Forelimb muscle (tissue), 1 donor: ENCODE results near the gene CDK12. TPM values are rescaled to one million over a fixed set of nuclear protein-coding genes. Genes with fewer than 3 reads are reported as not detected.

Experiments used
- DNase-seq: peaks from one replicate; pipeline ENCODE4 v3.0.0-alpha.2; 2013; ENCODE audit warnings: low read depth
- polyA plus RNA-seq: library from polyadenylated mRNA; unstranded; fragments of 120-200 nt; gene quantifications from one replicate; pipeline ENCODE4 v1.2.1, GENCODE V29; 2013; ENCODE audit not compliant: insufficient read length

CDK12 gene
- polyA plus RNA-seq, 1 donor = 29.6 TPM

- no peak for DNase-seq
These were observed 119.9 kb downstream of the CDK12 start for GRCh38 chr17:39581071-39581758.

GRCh38 chr17:39581759-39582085, 120.4 kb downstream of the CDK12 start:
- no peak for DNase-seq

- no peak for DNase-seq
These were observed 121.4 kb downstream of the CDK12 start for GRCh38 chr17:39582658-39583057.

Other genes starting within 250 kb of the CDK12 start
- 0.25 TPM for gene STAC2, start 235.5 kb upstream of the CDK12 start, polyA plus RNA-seq
- gene FBXL20, start 59.9 kb upstream of the CDK12 start, polyA plus RNA-seq = 6.1 TPM
- gene MED1, start 10.2 kb upstream of the CDK12 start, polyA plus RNA-seq = 26.4 TPM
- gene NEUROD2, start 146.4 kb downstream of the CDK12 start, polyA plus RNA-seq = 0.05 TPM
- gene PPP1R1B, start 165.5 kb downstream of the CDK12 start, polyA plus RNA-seq = 1.0 TPM
- gene STARD3, start 175.7 kb downstream of the CDK12 start, polyA plus RNA-seq = 29.9 TPM
- 399 TPM for gene TCAP, start 203.9 kb downstream of the CDK12 start, polyA plus RNA-seq
- gene PNMT, start 207.0 kb downstream of the CDK12 start, polyA plus RNA-seq = 4.8 TPM
- 19.2 TPM for gene PGAP3, start 226.6 kb downstream of the CDK12 start, polyA plus RNA-seq
- 121 TPM for gene ERBB2, start 238.6 kb downstream of the CDK12 start, polyA plus RNA-seq